Measurements from ENCODE around the gene TMEM8B.

DNA sequence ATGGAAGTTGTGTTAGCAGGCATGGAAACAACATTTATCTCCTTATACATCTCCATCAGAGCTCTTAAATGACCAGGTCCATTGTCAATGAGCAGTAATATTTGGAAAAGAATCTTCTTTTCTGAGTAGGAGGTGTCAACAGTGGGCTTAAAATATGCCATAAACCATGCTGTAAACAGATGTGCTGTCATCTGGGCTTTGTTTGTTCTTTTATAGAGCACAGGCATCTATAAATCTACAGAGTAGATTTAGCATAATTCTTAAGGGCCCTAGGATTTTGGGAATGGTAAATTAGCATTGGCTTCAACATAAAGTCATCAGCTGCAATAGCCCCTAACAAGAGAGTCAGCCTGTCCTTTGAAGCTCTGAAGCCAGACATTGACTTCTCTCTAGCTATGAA is 69.3 kb downstream of the TMEM8B start:
- TF ChIP-seq, protein P1, sequence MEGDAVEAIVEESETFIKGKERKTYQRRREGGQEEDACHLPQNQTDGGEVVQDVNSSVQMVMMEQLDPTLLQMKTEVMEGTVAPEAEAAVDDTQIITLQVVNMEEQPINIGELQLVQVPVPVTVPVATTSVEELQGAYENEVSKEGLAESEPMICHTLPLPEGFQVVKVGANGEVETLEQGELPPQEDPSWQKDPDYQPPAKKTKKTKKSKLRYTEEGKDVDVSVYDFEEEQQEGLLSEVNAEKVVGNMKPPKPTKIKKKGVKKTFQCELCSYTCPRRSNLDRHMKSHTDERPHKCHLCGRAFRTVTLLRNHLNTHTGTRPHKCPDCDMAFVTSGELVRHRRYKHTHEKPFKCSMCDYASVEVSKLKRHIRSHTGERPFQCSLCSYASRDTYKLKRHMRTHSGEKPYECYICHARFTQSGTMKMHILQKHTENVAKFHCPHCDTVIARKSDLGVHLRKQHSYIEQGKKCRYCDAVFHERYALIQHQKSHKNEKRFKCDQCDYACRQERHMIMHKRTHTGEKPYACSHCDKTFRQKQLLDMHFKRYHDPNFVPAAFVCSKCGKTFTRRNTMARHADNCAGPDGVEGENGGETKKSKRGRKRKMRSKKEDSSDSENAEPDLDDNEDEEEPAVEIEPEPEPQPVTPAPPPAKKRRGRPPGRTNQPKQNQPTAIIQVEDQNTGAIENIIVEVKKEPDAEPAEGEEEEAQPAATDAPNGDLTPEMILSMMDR (IDR thresholded peaks at IDR 0.05), result no peak
- TF ChIP-seq EZH2 (IDR thresholded peaks at IDR 0.05; ENCODE audit: borderline replicate concordance, insufficient read depth, low read depth, low read length, poor library complexity, severe bottlenecking), result no peak
